ENCODE measurements around the gene KRTAP10-8.
"Not testable (repeated sequence)": the region's sequence is repeated elsewhere in the genome, so short reads cannot be mapped to it uniquely, and the experiment has no call there.

KRTAP10-8 gene, protein sequence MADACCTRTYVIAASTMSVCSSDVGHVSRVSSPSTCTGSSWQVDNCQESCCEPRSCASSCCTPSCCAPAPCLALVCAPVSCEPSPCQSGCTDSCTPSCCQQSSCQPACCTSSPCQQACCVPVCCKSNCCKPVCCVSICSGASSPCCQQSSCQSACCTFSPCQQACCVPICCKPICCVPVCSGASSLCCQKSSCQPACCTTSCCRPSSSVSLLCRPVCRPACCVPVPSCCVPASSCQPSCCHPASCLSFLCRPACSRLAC

DNA sequence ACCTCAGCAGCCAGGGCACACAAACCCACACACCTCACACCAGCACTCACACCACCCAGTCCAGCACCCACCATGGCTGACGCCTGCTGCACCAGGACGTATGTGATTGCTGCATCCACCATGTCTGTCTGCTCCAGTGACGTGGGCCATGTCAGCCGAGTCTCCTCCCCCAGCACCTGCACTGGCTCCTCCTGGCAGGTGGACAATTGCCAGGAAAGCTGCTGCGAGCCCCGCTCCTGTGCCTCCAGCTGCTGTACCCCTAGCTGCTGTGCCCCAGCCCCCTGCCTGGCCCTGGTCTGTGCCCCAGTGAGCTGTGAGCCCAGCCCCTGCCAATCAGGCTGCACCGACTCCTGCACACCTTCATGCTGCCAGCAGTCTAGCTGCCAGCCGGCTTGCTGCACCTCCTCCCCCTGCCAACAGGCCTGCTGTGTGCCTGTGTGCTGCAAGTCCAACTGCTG is at the start of gene KRTAP10-8:
Gene KRTAP10-8 (plus strand): TSS at position 51 of the 458 bp plus-strand sequence. CDS start 22 bp downstream, at position 73.
- no peak for DNase-seq (ENCODE audit: low spot score)

DNA sequence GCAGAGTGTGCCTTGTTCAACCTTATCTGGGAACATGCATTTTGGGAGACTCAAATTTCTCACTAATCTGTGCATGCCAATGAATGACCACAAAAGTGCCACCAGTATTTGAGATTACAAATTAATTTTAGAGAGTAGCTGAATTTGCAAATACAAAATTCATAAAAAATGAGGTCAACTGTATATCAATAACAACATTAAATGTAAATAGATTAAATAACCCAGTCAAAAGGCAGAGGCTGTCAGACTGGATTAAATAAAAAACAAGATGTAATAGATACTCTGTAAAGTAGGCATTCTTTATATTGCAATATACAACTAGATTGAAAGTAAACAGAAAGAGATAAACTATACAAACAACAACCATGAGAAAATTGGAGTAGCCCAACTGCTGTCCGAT is 47.8 kb upstream of the KRTAP10-8 start:
- no peak for DNase-seq (ENCODE audit: low spot score)

- no peak for DNase-seq (ENCODE audit: low spot score)
These were observed 46.8 kb upstream of the KRTAP10-8 start for GRCh38 chr21:44564886-44565598.

DNA sequence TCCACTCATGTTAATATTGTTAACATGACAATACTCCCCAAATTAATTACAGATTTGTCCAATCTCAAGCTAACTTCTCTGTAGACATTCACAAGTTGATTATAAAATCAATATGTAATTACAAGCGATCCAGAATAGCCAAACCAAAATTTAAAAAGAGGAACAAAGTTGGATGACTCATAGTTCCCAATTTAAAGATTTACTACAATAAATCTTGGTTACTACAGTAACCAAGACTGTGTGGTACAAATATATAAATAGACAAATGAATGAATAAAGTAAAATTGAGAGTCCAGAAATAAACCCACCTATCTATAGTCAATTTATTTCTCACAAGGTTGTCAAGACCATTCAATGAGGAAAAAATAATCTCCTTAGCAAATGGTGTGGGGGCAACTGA is 45.5 kb upstream of the KRTAP10-8 start:
- DNase-seq (ENCODE audit: low spot score): no peak

DNA sequence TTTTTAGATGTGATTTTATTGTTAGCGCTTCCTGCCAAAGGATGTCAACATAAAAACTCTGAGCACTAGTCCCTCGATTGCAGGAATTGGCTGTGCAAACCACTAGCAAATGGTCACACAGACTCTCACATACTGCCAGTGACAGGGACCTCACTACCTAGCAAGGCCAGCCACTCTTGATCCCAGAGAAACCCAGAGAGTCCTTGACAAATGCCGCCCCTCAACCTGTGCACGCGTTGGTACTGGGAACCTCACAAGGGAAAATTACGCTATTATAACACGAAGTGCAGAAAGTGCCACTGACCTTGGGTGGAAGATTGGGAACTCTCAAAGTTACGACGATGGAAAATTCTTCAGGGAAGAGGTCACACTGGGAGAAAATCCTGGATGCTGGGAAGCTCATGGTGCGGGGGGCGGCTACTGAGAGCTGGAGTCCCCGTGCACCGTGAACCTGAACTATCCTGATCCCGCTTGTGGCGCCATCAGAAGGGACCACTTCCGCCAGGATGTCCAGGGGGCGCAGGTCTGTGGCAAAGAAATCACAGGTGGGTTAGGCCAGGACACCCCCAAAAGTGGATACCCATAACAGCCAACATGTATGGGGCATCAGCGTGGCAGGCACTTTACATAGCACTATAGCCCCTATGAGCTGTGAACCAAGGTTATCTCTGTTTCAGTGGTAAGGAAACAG is 44.3 kb upstream of the KRTAP10-8 start:
- DNase-seq (ENCODE audit: low spot score): no peak

DNA sequence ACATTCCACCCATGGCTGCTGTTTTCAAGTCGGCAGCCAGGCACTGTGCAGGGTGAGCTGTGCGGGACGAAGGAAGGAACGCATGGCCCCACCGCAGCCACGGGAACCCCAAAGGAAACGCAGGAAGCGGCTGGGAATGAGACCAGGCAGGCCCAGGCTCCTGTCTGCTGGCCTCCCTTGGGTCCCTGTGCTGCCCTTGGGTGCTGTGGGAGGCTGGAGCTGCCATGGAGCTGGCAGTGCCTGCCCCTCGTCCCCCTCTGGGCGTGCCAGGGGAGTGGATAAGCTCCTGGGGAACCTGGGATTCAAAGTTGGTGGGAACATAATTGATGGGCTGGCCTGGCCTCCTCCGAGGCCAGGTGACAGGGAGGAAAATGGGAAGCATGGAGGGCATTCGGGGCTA is 43.6 kb upstream of the KRTAP10-8 start:
- no peak for DNase-seq (ENCODE audit: low spot score)

GRCh38 chr21:44568667-44569556 is 43.0 kb upstream of the KRTAP10-8 start:
- no peak for DNase-seq (ENCODE audit: low spot score)

DNA sequence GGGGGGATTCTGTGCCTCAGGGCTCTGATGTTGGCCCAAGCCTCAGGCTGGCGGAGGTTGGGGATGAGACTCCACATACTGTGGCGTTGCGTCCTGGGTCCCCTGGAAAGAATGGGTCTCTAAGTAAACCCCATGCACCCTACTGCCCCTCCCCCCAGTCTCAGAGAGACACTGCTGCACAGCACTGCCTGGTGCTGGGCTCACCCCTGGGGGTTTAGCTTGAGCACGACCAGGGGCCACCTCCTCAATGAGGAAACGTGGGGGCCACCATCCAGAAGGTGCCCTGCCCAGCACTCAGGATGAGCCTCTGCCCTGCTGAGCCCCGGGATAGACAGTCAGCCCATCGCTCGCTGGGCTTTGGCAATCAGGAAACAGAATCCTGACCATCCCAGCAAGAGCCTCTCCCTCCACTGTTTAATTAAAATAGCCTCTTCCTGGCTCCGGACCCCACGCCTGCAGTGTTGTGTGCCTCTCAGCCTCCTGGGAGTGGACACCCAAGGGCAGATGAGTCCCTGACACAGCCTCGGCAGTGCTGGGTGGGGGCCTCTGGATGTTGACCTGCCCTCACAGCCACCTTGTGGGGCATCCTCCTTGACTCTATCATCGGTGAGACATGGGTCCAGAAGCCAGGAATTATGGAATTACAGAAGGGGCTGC is 41.9 kb upstream of the KRTAP10-8 start:
- no peak for DNase-seq (ENCODE audit: low spot score)

GRCh38 chr21:44571296-44571695 is 40.6 kb upstream of the KRTAP10-8 start:
- DNase-seq (ENCODE audit: low spot score): no peak

- no peak for DNase-seq (ENCODE audit: low spot score)
These were observed 39.8 kb upstream of the KRTAP10-8 start for GRCh38 chr21:44571844-44572782.

DNA sequence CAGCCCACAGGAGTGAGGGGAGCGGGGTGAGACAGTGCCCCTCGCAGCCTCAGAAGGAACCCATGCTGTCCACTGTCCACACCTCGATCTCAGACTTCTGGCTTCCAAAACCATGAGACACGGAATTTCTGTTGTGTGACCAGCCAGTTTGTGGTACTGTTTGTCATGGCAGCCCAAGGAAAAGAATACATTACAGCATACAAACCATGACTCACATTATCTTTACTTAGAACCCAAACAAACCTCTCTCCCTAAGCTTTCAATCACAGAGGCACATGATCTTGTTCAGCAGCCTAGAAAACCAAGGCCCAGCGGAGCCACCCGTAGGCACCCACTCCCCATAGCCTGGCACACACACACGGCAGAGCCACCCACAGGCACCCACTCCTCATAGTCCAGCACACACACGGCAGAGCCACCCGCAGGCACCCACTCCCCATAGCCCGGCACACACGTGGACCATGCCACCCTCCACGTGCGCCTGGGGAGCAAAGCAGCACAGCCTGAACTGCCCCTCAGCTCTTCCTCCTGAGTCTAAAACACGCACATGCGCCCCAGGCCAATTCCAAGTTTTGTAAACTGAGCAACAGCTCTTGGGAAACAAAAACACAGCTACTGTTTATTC is 38.8 kb upstream of the KRTAP10-8 start:
- DNase-seq (ENCODE audit: low spot score): no peak

DNA sequence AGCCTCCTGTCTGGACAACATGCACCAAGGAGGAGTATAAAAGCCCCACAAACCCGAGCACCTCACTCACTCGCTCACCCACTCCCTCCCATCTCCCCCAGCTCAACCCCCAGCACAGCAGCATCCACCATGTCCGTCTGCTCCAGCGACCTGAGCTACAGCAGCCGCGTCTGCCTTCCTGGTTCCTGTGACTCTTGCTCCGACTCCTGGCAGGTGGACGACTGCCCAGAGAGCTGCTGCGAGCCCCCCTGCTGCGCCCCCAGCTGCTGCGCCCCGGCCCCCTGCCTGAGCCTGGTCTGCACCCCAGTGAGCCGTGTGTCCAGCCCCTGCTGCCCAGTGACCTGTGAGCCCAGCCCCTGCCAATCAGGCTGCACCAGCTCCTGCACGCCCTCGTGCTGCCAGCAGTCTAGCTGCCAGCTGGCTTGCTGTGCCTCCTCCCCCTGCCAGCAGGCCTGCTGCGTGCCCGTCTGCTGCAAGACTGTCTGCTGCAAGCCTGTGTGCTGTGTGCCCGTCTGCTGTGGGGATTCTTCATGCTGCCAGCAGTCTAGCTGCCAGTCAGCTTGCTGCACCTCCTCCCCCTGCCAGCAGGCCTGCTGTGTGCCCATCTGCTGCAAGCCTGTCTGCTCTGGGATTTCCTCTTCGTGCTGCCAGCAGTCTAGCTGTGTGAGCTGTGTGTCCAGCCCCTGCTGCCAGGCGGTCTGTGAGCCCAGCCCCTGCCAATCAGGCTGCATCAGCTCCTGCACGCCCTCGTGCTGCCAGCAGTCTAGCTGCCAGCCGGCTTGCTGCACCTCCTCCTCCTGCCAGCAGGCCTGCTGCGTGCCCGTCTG is 38.0 kb upstream of the KRTAP10-8 start, which contains the start of gene KRTAP10-4:
Gene KRTAP10-4 (plus strand): TSS at position 100 of the 827 bp plus-strand sequence. CDS start 30 bp downstream, at position 130.
- DNase-seq (ENCODE audit: low spot score): not testable (repeated sequence)

DNA sequence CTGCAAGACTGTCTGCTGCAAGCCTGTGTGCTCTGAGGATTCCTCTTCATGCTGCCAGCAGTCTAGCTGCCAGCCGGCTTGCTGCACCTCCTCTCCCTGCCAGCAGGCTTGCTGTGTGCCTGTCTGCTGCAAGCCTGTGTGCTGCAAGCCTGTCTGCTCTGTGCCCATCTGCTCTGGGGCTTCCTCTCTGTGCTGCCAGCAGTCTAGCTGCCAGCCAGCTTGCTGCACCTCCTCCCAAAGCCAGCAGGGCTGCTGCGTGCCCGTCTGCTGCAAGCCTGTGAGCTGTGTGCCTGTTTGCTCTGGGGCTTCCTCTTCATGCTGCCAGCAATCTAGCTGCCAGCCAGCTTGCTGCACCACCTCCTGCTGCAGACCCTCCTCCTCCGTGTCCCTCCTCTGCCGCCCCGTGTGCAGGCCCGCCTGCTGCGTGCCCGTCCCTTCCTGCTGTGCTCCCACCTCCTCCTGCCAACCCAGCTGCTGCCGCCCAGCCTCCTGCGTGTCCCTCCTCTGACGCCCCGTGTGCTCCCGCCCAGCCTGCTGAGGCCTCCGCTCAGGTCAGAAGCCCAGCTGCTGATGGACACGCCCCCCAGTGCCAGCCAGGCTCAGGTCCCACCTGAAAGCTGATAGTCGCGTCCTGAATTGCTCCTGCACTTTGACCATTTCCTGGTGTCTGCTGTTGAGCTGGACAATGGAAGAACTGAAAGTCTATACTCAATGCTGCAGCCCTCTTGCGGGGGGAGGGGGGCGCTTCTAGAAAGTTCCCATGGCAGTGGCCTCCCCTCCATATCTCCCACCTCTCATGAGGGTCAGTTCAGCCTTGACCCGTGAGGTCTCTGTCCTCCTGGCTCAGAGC is 37.2 kb upstream of the KRTAP10-8 start:
- DNase-seq (ENCODE audit: low spot score): no peak

GRCh38 chr21:44575307-44576024 is 36.4 kb upstream of the KRTAP10-8 start:
- DNase-seq (ENCODE audit: low spot score): no peak

DNA sequence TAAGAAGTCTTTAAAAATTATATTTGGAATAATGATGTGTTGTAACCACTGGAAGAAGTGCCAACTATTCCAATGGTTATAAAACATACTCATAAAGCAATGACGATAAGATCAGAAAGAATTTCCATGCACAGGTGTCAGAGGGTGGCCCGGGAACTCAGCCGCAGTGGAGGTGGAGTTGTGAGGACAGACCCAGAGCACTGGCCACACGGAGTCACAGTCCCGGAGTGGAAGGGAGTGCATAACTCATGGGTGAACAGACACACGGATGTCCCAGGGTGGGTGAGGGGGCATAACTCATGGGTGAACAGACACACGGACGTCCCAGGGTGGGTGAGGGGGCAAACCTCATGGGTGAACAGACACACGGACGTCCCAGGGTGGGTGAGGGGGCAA is 35.9 kb upstream of the KRTAP10-8 start:
- no peak for DNase-seq (ENCODE audit: low spot score)

GRCh38 chr21:44578371-44579055 is 33.4 kb upstream of the KRTAP10-8 start:
- DNase-seq (ENCODE audit: low spot score): no peak

Measured in HuH-7.5 (cell line).